H54 (cell line): ENCODE data around the gene GPR55.

Source experiments
- DNase-seq: peaks from one replicate; pipeline ENCODE4 v3.0.0; 2011; ENCODE audit warnings: low spot score, mixed read lengths; ENCODE audit not compliant: insufficient read length
- FAIRE-seq: peaks from 3 replicates; lab custom pipeline; 2011; peaks lifted over from hg19 to GRCh38; lab: Jason Lieb, UNC
- POLR2A ChIP-seq: IDR thresholded peaks from 2 replicates; pipeline ENCODE4 v1.6.1; 2011; ENCODE audit warnings: low read depth, mild to moderate bottlenecking, low read length

Gene GPR55

GRCh38 chr2:230925443-230925878 is 419 bp upstream of the GPR55 start:
- DNase-seq (no peak), FAIRE-seq (no peak)
- TF ChIP-seq POLR2A = no peak

- no peak for TF ChIP-seq POLR2A
- no peak for FAIRE-seq
Measured at GRCh38 chr2:230924092-230924469, 961 bp downstream of the GPR55 start.

GRCh38 chr2:230922951-230923717 is 1.9 kb downstream of the GPR55 start:
- TF ChIP-seq POLR2A = no peak
- no peak for FAIRE-seq
- no peak for DNase-seq

More at GRCh38 chr2:230924092-230924469, 961 bp downstream of the GPR55 start:
- no peak for DNase-seq

- DNase-seq (no peak), FAIRE-seq (no peak)
- TF ChIP-seq POLR2A = no peak
Measured at GRCh38 chr2:230921806-230922595, 3.0 kb downstream of the GPR55 start.

GRCh38 chr2:230920167-230920566 is 4.9 kb downstream of the GPR55 start:
- TF ChIP-seq POLR2A = no peak
- FAIRE-seq (no peak), DNase-seq (no peak)

GRCh38 chr2:230919681-230920080 is 5.4 kb downstream of the GPR55 start:
- TF ChIP-seq POLR2A = no peak
- FAIRE-seq = no peak
- DNase-seq = no peak

- no peak for FAIRE-seq
- no peak for DNase-seq
- no peak for TF ChIP-seq POLR2A
Measured at GRCh38 chr2:230919240-230919639, 5.8 kb downstream of the GPR55 start.

GRCh38 chr2:230916218-230916617 is 8.8 kb downstream of the GPR55 start:
- DNase-seq = no peak
- FAIRE-seq = no peak
- TF ChIP-seq POLR2A = no peak

- no peak for TF ChIP-seq POLR2A
- no peak for DNase-seq
- FAIRE-seq = no peak
Measured at GRCh38 chr2:230915319-230915718, 9.7 kb downstream of the GPR55 start.

GRCh38 chr2:230914886-230915285 is 10.2 kb downstream of the GPR55 start:
- no peak for DNase-seq
- TF ChIP-seq POLR2A = no peak
- FAIRE-seq = no peak

GRCh38 chr2:230913406-230914143 is 11.5 kb downstream of the GPR55 start:
- DNase-seq (no peak), FAIRE-seq (no peak)
- no peak for TF ChIP-seq POLR2A

- FAIRE-seq = no peak
- DNase-seq = no peak
- no peak for TF ChIP-seq POLR2A
Measured at GRCh38 chr2:230912724-230913123, 12.3 kb downstream of the GPR55 start.

GRCh38 chr2:230912046-230912445 is 13.0 kb downstream of the GPR55 start:
- FAIRE-seq (no peak), DNase-seq (no peak)
- TF ChIP-seq POLR2A = no peak
